Measurements from ENCODE around the gene NEUROD4. TPM values are rescaled to one million over a fixed set of nuclear protein-coding genes. Genes with fewer than 3 reads are reported as not detected.
A peak's percentile ranks its signal among the peaks of the same experiment; 100 is the strongest.

Gene NEUROD4
- total RNA-seq, 2 experiments from 2014 or later, result not detected

- Mint-ChIP-seq H3K27me3 (no peaks in the 10 kb centered on the region), H3K9me3 (ENCODE audit: low read depth) (no peaks in the 10 kb centered on the region), H3K36me3 (peaks cover 18% of the 10 kb centered on the region), H3K4me1 (peaks cover 60% of the 10 kb centered on the region), H3K27ac (no peak overlapping the region), H3K4me3 (no peak overlapping the region)
- DNase-seq (no peak), ATAC-seq (no peak)
- CTCF ChIA-PET, result interaction anchor here (2.0 kb wide), 1 partner anchor 84 kb away, joined by 8 read pairs; no protein-coding TSS in a partner anchor
Measured at GRCh38 chr12:54987611-54988231, 32.1 kb upstream of the NEUROD4 start.

GRCh38 chr12:54988402-54989054 is 31.2 kb upstream of the NEUROD4 start:
- H3K4me3 Mint-ChIP-seq, result no peak overlapping the region
- H3K4me1 Mint-ChIP-seq, result peaks cover 56% of the 10 kb centered on the region
- H3K27me3 Mint-ChIP-seq, result no peaks in the 10 kb centered on the region
- peaks cover 10% of the 10 kb centered on the region for H3K36me3 Mint-ChIP-seq
- no peak for ATAC-seq
- no peak for DNase-seq
- H3K9me3 Mint-ChIP-seq (ENCODE audit: low read depth), result no peaks in the 10 kb centered on the region
- no peak overlapping the region for H3K27ac Mint-ChIP-seq
- CTCF ChIA-PET, result interaction anchor here (2.0 kb wide), 1 partner anchor 84 kb away, joined by 8 read pairs; no protein-coding TSS in a partner anchor

GRCh38 chr12:54989829-54990228 is 29.9 kb upstream of the NEUROD4 start:
- no peak for DNase-seq
- peaks cover 6% of the 10 kb centered on the region for H3K36me3 Mint-ChIP-seq
- CTCF ChIA-PET, result no interaction called here
- H3K4me3 Mint-ChIP-seq, result no peak overlapping the region
- no peaks in the 10 kb centered on the region for H3K27me3 Mint-ChIP-seq
- peaks cover 50% of the 10 kb centered on the region for H3K4me1 Mint-ChIP-seq
- H3K27ac Mint-ChIP-seq, result peak overlapping the region; percentile 2
- no peaks in the 10 kb centered on the region for H3K9me3 Mint-ChIP-seq (ENCODE audit: low read depth)
- no peak for ATAC-seq

GRCh38 chr12:54991161-54991990 is 28.4 kb upstream of the NEUROD4 start:
- CTCF ChIA-PET, result interaction anchor here (1.9 to 13.9 kb wide), 8 partner anchors 11 to 267 kb away, joined by 9 to 528 read pairs (median 18); partner anchors contain the start of gene MUCL1
- DNase-seq (peak; percentile 70), ATAC-seq (peak; percentile 78)
- peaks cover 41% of the 10 kb centered on the region for H3K4me1 Mint-ChIP-seq
- H3K27me3 Mint-ChIP-seq, result no peaks in the 10 kb centered on the region
- H3K4me3 Mint-ChIP-seq, result peak overlapping the region; percentile 83
- H3K36me3 Mint-ChIP-seq, result peaks cover 6% of the 10 kb centered on the region
- H3K9me3 Mint-ChIP-seq (ENCODE audit: low read depth), result no peaks in the 10 kb centered on the region
- H3K27ac Mint-ChIP-seq, result peak overlapping the region; percentile 96

- no peak for DNase-seq
- Mint-ChIP-seq H3K9me3 (ENCODE audit: low read depth) (no peaks in the 10 kb centered on the region), H3K36me3 (peaks cover 3% of the 10 kb centered on the region), H3K27ac (peak overlapping the region; percentile 96), H3K27me3 (no peaks in the 10 kb centered on the region), H3K4me3 (no peak overlapping the region), H3K4me1 (peaks cover 38% of the 10 kb centered on the region)
- peak; percentile 21 for ATAC-seq
- CTCF ChIA-PET, result interaction anchor here (1.2 to 13.9 kb wide), 18 partner anchors 8 to 613 kb away, joined by 3 to 528 read pairs (median 12); partner anchors contain the start of genes MUCL1 and TESPA1
Measured at GRCh38 chr12:54991991-54992375, 27.8 kb upstream of the NEUROD4 start.

GRCh38 chr12:54993181-54993835 is 26.5 kb upstream of the NEUROD4 start:
- DNase-seq (peak; percentile 68), ATAC-seq (peak; percentile 75)
- H3K27ac Mint-ChIP-seq, result no peak overlapping the region
- peaks cover 37% of the 10 kb centered on the region for H3K4me1 Mint-ChIP-seq
- CTCF ChIA-PET, result interaction anchor here (0.6 to 13.9 kb wide), 45 partner anchors 9 to 947 kb away, joined by 3 to 528 read pairs (median 5); partner anchors contain the start of genes MUCL1 and TESPA1
- H3K4me3 Mint-ChIP-seq, result no peak overlapping the region
- no peaks in the 10 kb centered on the region for H3K27me3 Mint-ChIP-seq
- H3K36me3 Mint-ChIP-seq, result peaks cover 1% of the 10 kb centered on the region
- H3K9me3 Mint-ChIP-seq (ENCODE audit: low read depth), result no peaks in the 10 kb centered on the region

GRCh38 chr12:54996205-54996604 is 23.6 kb upstream of the NEUROD4 start:
- no peak overlapping the region for H3K27ac Mint-ChIP-seq
- DNase-seq, result no peak
- no peaks in the 10 kb centered on the region for H3K36me3 Mint-ChIP-seq
- H3K9me3 Mint-ChIP-seq (ENCODE audit: low read depth), result no peaks in the 10 kb centered on the region
- CTCF ChIA-PET, result interaction anchor here (1.2 to 13.9 kb wide), 7 partner anchors 35 to 247 kb away, joined by 3 to 528 read pairs (median 4); partner anchors contain the start of gene MUCL1
- no peak overlapping the region for H3K4me3 Mint-ChIP-seq
- no peak for ATAC-seq
- H3K27me3 Mint-ChIP-seq, result no peaks in the 10 kb centered on the region
- H3K4me1 Mint-ChIP-seq, result peaks cover 20% of the 10 kb centered on the region

- no peaks in the 10 kb centered on the region for H3K9me3 Mint-ChIP-seq (ENCODE audit: low read depth)
- DNase-seq (no peak), ATAC-seq (no peak)
- no peak overlapping the region for H3K27ac Mint-ChIP-seq
- no peaks in the 10 kb centered on the region for H3K27me3 Mint-ChIP-seq
- CTCF ChIA-PET, result interaction anchor here (1.0 to 13.9 kb wide), 3 partner anchors 34 to 239 kb away, joined by 3 to 528 read pairs (median 5); no protein-coding TSS in a partner anchor
- H3K4me1 Mint-ChIP-seq, result peaks cover 9% of the 10 kb centered on the region
- H3K4me3 Mint-ChIP-seq, result no peak overlapping the region
- H3K36me3 Mint-ChIP-seq, result no peaks in the 10 kb centered on the region
Measured at GRCh38 chr12:54997929-54998522, 21.7 kb upstream of the NEUROD4 start.

GRCh38 chr12:54998958-54999510 is 20.7 kb upstream of the NEUROD4 start:
- no peak overlapping the region for H3K4me3 Mint-ChIP-seq
- peaks cover 6% of the 10 kb centered on the region for H3K4me1 Mint-ChIP-seq
- CTCF ChIA-PET, result interaction anchor here (13.9 kb wide), 1 partner anchor 72 kb away, joined by 528 read pairs; no protein-coding TSS in a partner anchor
- no peaks in the 10 kb centered on the region for H3K36me3 Mint-ChIP-seq
- DNase-seq, result no peak
- H3K27ac Mint-ChIP-seq, result no peak overlapping the region
- no peak for ATAC-seq
- no peaks in the 10 kb centered on the region for H3K9me3 Mint-ChIP-seq (ENCODE audit: low read depth)
- H3K27me3 Mint-ChIP-seq, result no peaks in the 10 kb centered on the region

- peaks cover 6% of the 10 kb centered on the region for H3K4me1 Mint-ChIP-seq
- peaks cover 3% of the 10 kb centered on the region for H3K9me3 Mint-ChIP-seq (ENCODE audit: low read depth)
- no peaks in the 10 kb centered on the region for H3K36me3 Mint-ChIP-seq
- DNase-seq, result no peak
- ATAC-seq, result no peak
- H3K4me3 Mint-ChIP-seq, result no peak overlapping the region
- CTCF ChIA-PET, result interaction anchor here (3.6 to 13.9 kb wide), 2 partner anchors 8 to 70 kb away, joined by 21 to 528 read pairs; no protein-coding TSS in a partner anchor
- H3K27me3 Mint-ChIP-seq, result no peaks in the 10 kb centered on the region
- H3K27ac Mint-ChIP-seq, result no peak overlapping the region
Measured at GRCh38 chr12:55001198-55001868, 18.4 kb upstream of the NEUROD4 start.

- no peak for DNase-seq
- Mint-ChIP-seq H3K27me3 (no peaks in the 10 kb centered on the region), H3K9me3 (ENCODE audit: low read depth) (peaks cover 6% of the 10 kb centered on the region), H3K27ac (no peak overlapping the region), H3K36me3 (no peaks in the 10 kb centered on the region), H3K4me1 (peaks cover 6% of the 10 kb centered on the region), H3K4me3 (no peak overlapping the region)
- CTCF ChIA-PET, result interaction anchor here (1.2 to 13.9 kb wide), 3 partner anchors 9 to 69 kb away, joined by 4 to 528 read pairs (median 21); no protein-coding TSS in a partner anchor
- ATAC-seq, result no peak
Measured at GRCh38 chr12:55002355-55002754, 17.4 kb upstream of the NEUROD4 start.
